Measurements from ENCODE around the gene RMND5A. TPM values are rescaled to one million over a fixed set of nuclear protein-coding genes. Genes with fewer than 3 reads are reported as not detected.

RMND5A gene
- polyA plus RNA-seq, 4 donors: 13.5 to 63.5 (median 19.8) TPM

DNA sequence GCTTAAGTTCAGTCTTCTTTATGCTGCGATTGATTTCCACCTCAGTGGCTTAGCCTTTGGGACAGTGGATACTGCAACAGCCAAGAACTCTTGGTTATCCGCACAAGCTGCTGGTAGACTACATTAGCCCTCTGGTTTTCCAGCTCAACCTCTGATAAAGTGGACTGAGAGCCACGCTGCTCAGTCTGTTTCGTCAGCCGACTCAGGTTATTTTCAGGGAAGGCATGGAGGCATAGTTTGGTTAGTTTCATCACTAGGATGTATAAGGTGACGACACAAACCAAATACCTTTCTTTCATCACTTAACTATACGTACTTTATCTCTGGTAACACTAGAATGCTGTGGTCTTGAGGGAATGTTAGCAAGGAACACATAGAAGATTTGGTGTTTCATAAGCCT is 56.4 kb downstream of the RMND5A start:
- peaks cover 3 to 21% (median 15%) of the 10 kb centered on the region in 3 donors for H3K36me3 ChIP-seq (ENCODE audit: control insufficient read depth in 3 of 3, insufficient read depth in 2 of 3, low read depth in 1 of 3, low read length in 3 of 3)
- H3K27me3 ChIP-seq (ENCODE audit: control insufficient read depth in 3 of 3, insufficient read depth in 3 of 3, low read length in 3 of 3): no peaks in the 10 kb centered on the region
- no peak overlapping the region for H3K4me3 ChIP-seq (ENCODE audit: low read depth in 1 of 3, low read length in 3 of 3)
- WGBS, 3 donors: 93 to 96% (median 96%) methylated on average over 7 of the region's 7 CpGs
- no peak for DNase-seq
- no peak overlapping the region for H3K27ac ChIP-seq (ENCODE audit: low read depth in 1 of 3, low read length in 2 of 3)
- FAIRE-seq: no peak
- no peaks in the 10 kb centered on the region for H3K4me1 ChIP-seq (ENCODE audit: control insufficient read depth in 3 of 3, insufficient read depth in 2 of 3, low read depth in 1 of 3, low read length in 2 of 3)
- no peaks in the 10 kb centered on the region for H3K9me3 ChIP-seq (ENCODE audit: control insufficient read depth in 2 of 2, insufficient read depth in 1 of 2, low read depth in 1 of 2, low read length in 1 of 2)

GRCh38 chr2:86778957-86779356 is 58.9 kb downstream of the RMND5A start:
- no peak for FAIRE-seq
- Histone ChIP-seq H3K9me3 (ENCODE audit: control insufficient read depth in 2 of 2, insufficient read depth in 1 of 2, low read depth in 1 of 2, low read length in 1 of 2) (no peaks in the 10 kb centered on the region), H3K27ac (ENCODE audit: low read depth in 1 of 3, low read length in 2 of 3) (no peak overlapping the region), H3K27me3 (ENCODE audit: control insufficient read depth in 3 of 3, insufficient read depth in 3 of 3, low read length in 3 of 3) (no peaks in the 10 kb centered on the region), H3K36me3 (ENCODE audit: control insufficient read depth in 3 of 3, insufficient read depth in 2 of 3, low read depth in 1 of 3, low read length in 3 of 3) (peaks cover 3 to 10% (median 9%) of the 10 kb centered on the region in 3 donors), H3K4me1 (ENCODE audit: control insufficient read depth in 3 of 3, insufficient read depth in 2 of 3, low read depth in 1 of 3, low read length in 2 of 3) (no peaks in the 10 kb centered on the region), H3K4me3 (ENCODE audit: low read depth in 1 of 3, low read length in 3 of 3) (no peak overlapping the region)
- WGBS, 3 donors: 38 to 61% (median 40%) methylated on average over 2 of the region's 2 CpGs
- no peak for DNase-seq

DNA sequence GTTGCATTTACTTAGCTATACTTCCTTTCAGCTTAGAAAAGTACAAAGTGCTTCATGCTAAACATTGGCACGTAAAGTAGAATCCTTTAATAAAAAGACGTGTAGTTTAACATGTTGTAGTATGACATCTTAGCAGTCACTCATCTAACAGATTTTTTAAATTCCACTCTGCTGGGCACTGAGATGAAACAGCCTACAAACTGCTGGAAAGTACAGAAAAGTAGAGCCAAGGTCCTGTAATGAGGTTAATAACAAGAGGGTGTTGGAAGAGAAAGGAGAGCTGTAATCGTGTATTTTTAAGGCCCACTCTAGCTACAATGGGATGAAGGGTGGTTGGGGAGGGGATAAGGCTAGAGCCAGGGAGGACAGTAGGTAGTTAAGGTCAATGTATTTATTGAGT is 59.9 kb downstream of the RMND5A start:
- Histone ChIP-seq H3K36me3 (ENCODE audit: control insufficient read depth in 3 of 3, insufficient read depth in 2 of 3, low read depth in 1 of 3, low read length in 3 of 3) (peaks cover under 1 to 6% (median 5%) of the 10 kb centered on the region in 3 donors), H3K27ac (ENCODE audit: low read depth in 1 of 3, low read length in 2 of 3) (no peak overlapping the region), H3K4me1 (ENCODE audit: control insufficient read depth in 3 of 3, insufficient read depth in 2 of 3, low read depth in 1 of 3, low read length in 2 of 3) (no peaks in the 10 kb centered on the region), H3K9me3 (ENCODE audit: control insufficient read depth in 2 of 2, insufficient read depth in 1 of 2, low read depth in 1 of 2, low read length in 1 of 2) (no peaks in the 10 kb centered on the region), H3K27me3 (ENCODE audit: control insufficient read depth in 3 of 3, insufficient read depth in 3 of 3, low read length in 3 of 3) (no peaks in the 10 kb centered on the region), H3K4me3 (ENCODE audit: low read depth in 1 of 3, low read length in 3 of 3) (no peak overlapping the region)
- DNase-seq: no peak
- no peak for FAIRE-seq
- 57 to 80% (median 72%) methylated on average over 3 of the region's 3 CpGs for WGBS, 3 donors

GRCh38 chr2:86781363-86781762 is 61.3 kb downstream of the RMND5A start:
- no peaks in the 10 kb centered on the region for H3K9me3 ChIP-seq (ENCODE audit: control insufficient read depth in 2 of 2, insufficient read depth in 1 of 2, low read depth in 1 of 2, low read length in 1 of 2)
- H3K27ac ChIP-seq (ENCODE audit: low read depth in 1 of 3, low read length in 2 of 3): no peak overlapping the region
- no peak for DNase-seq
- H3K27me3 ChIP-seq (ENCODE audit: control insufficient read depth in 3 of 3, insufficient read depth in 3 of 3, low read length in 3 of 3): peaks cover 0 to 7% (median 0%) of the 10 kb centered on the region in 3 donors
- no peak overlapping the region for H3K4me3 ChIP-seq (ENCODE audit: low read depth in 1 of 3, low read length in 3 of 3)
- 68 to 81% (median 73%) methylated on average over 9 of the region's 9 CpGs for WGBS, 3 donors
- FAIRE-seq: no peak
- no peaks in the 10 kb centered on the region for H3K4me1 ChIP-seq (ENCODE audit: control insufficient read depth in 3 of 3, insufficient read depth in 2 of 3, low read depth in 1 of 3, low read length in 2 of 3)
- H3K36me3 ChIP-seq (ENCODE audit: control insufficient read depth in 3 of 3, insufficient read depth in 2 of 3, low read depth in 1 of 3, low read length in 3 of 3): peaks cover 0 to 2% (median 0%) of the 10 kb centered on the region in 3 donors

- FAIRE-seq (no peak), DNase-seq (no peak)
- Histone ChIP-seq H3K9me3 (ENCODE audit: control insufficient read depth in 2 of 2, insufficient read depth in 1 of 2, low read depth in 1 of 2, low read length in 1 of 2) (no peaks in the 10 kb centered on the region), H3K4me1 (ENCODE audit: control insufficient read depth in 3 of 3, insufficient read depth in 2 of 3, low read depth in 1 of 3, low read length in 2 of 3) (no peaks in the 10 kb centered on the region), H3K27ac (ENCODE audit: low read depth in 1 of 3, low read length in 2 of 3) (no peak overlapping the region), H3K27me3 (ENCODE audit: control insufficient read depth in 3 of 3, insufficient read depth in 3 of 3, low read length in 3 of 3) (peaks cover 0 to 16% (median 2%) of the 10 kb centered on the region in 3 donors), H3K36me3 (ENCODE audit: control insufficient read depth in 3 of 3, insufficient read depth in 2 of 3, low read depth in 1 of 3, low read length in 3 of 3) (no peaks in the 10 kb centered on the region), H3K4me3 (ENCODE audit: low read depth in 1 of 3, low read length in 3 of 3) (no peak overlapping the region)
- WGBS, 3 donors: 88 to 90% (median 88%) methylated on average over 7 of the region's 7 CpGs
These were observed 62.7 kb downstream of the RMND5A start for GRCh38 chr2:86782748-86783147.

DNA sequence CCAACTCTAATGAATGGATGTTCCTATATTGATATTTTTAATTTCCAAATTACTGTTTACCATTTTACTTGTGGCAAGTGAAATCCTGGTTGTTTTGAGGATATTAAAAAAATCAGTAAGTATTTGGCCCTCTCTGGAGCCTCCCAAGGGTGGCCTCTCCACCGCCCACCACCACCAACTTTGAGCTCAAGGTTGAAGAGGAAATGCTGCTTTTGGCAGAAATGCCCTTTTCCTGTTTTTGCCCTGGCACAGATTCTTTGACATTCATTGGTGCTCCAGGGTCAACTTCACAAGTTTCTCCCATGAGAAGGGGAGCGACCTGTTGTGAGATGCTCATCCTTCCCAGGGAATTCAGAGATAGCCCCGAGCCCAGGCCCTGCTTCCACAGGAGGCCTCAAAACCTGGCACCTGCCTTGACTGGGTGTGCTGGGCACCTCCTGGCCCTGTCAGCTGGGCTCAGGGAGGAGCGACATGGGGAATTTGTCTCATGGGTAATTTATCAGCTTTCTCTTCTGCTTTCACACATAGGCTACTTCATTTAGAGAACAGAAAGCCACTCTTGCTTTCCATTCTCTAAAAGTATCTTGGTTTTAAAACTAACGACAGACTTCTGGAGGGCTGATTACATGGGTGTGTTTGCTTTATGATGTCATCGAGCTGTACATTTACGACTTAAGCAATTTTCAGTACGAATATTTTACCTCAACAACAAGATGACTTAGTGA is 63.7 kb downstream of the RMND5A start:
- H3K27ac ChIP-seq (ENCODE audit: low read depth in 1 of 3, low read length in 2 of 3): no peak overlapping the region
- no peaks in the 10 kb centered on the region for H3K9me3 ChIP-seq (ENCODE audit: control insufficient read depth in 2 of 2, insufficient read depth in 1 of 2, low read depth in 1 of 2, low read length in 1 of 2)
- no peak for DNase-seq
- H3K4me3 ChIP-seq (ENCODE audit: low read depth in 1 of 3, low read length in 3 of 3): no peak overlapping the region
- FAIRE-seq: no peak
- no peaks in the 10 kb centered on the region for H3K36me3 ChIP-seq (ENCODE audit: control insufficient read depth in 3 of 3, insufficient read depth in 2 of 3, low read depth in 1 of 3, low read length in 3 of 3)
- WGBS, 3 donors: 48 to 61% (median 57%) methylated on average over 8 of the region's 8 CpGs
- H3K4me1 ChIP-seq (ENCODE audit: control insufficient read depth in 3 of 3, insufficient read depth in 2 of 3, low read depth in 1 of 3, low read length in 2 of 3): no peaks in the 10 kb centered on the region
- peaks cover 0 to 26% (median 3%) of the 10 kb centered on the region in 3 donors for H3K27me3 ChIP-seq (ENCODE audit: control insufficient read depth in 3 of 3, insufficient read depth in 3 of 3, low read length in 3 of 3)

DNA sequence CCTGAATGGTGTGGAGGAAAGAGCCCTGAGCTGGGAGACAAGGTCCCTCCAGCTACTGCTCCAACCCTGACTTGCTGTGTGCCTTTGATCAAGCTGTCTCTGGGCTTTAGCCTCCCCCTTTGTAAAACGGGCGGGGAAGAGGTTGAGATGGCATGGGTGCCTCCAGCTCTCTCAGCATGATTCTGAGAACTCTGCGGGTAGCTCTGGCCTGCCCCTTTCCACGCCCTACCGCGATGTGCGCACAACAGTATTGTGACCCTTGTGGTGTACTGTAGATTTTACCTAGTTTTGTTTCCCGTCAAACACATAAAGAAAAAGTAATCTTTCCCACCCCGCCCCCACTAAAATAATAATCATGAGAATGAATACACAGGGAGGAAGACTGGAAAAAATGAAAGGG is 65.4 kb downstream of the RMND5A start:
- WGBS, 3 donors: 78 to 90% (median 86%) methylated on average over 9 of the region's 9 CpGs
- Histone ChIP-seq H3K27ac (ENCODE audit: low read depth in 1 of 3, low read length in 2 of 3) (peak overlapping the region in 1 of 3 donors; percentile 45), H3K4me3 (ENCODE audit: low read depth in 1 of 3, low read length in 3 of 3) (no peak overlapping the region), H3K4me1 (ENCODE audit: control insufficient read depth in 3 of 3, insufficient read depth in 2 of 3, low read depth in 1 of 3, low read length in 2 of 3) (peaks cover 0 to 5% (median 2%) of the 10 kb centered on the region in 3 donors), H3K27me3 (ENCODE audit: control insufficient read depth in 3 of 3, insufficient read depth in 3 of 3, low read length in 3 of 3) (peaks cover 6 to 43% (median 13%) of the 10 kb centered on the region in 3 donors), H3K36me3 (ENCODE audit: control insufficient read depth in 3 of 3, insufficient read depth in 2 of 3, low read depth in 1 of 3, low read length in 3 of 3) (no peaks in the 10 kb centered on the region), H3K9me3 (ENCODE audit: control insufficient read depth in 2 of 2, insufficient read depth in 1 of 2, low read depth in 1 of 2, low read length in 1 of 2) (no peaks in the 10 kb centered on the region)
- FAIRE-seq (no peak), DNase-seq (peak in 1 of 2 donors; percentile 31)

DNA sequence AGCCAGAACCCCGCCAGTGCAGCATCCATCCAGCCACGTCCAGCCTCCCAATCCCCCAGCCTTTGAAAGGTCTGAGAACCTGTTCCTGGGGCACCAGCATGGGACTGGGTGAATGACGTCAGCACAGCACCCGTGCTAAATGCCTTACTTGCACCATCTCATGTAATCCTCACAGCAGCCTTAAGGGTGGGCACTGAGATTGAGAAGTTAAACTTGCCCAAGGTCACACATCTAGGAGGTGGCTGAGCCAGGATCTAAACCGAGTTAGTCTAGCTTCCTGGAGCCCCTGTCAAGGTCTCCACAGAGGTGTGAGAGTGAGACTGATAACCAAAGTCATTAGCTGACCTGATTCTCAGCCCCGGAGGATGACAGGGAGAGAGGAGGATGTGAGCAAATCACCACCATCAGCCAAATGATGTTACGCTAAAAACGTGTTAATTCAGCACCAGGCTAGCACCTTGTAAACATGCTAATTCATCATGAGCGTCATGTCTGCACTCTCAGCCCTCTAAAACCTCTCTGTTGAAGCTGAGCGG is 66.0 kb downstream of the RMND5A start:
- Histone ChIP-seq H3K27me3 (ENCODE audit: control insufficient read depth in 3 of 3, insufficient read depth in 3 of 3, low read length in 3 of 3) (peaks cover 8 to 49% (median 13%) of the 10 kb centered on the region in 3 donors), H3K9me3 (ENCODE audit: control insufficient read depth in 2 of 2, insufficient read depth in 1 of 2, low read depth in 1 of 2, low read length in 1 of 2) (no peaks in the 10 kb centered on the region), H3K4me3 (ENCODE audit: low read depth in 1 of 3, low read length in 3 of 3) (peak overlapping the region in 1 of 3 donors; percentile 4), H3K36me3 (ENCODE audit: control insufficient read depth in 3 of 3, insufficient read depth in 2 of 3, low read depth in 1 of 3, low read length in 3 of 3) (no peaks in the 10 kb centered on the region), H3K27ac (ENCODE audit: low read depth in 1 of 3, low read length in 2 of 3) (peak overlapping the region in 2 of 3 donors; percentile 14 to 45), H3K4me1 (ENCODE audit: control insufficient read depth in 3 of 3, insufficient read depth in 2 of 3, low read depth in 1 of 3, low read length in 2 of 3) (peaks cover 0 to 8% (median 2%) of the 10 kb centered on the region in 3 donors)
- no peak for FAIRE-seq
- peak in 1 of 2 donors; percentile 20 for DNase-seq
- 40 to 58% (median 48%) methylated on average over 10 of the region's 10 CpGs for WGBS, 3 donors

Data from small intestine (tissue), 7 donors.